H9 (cell line): ENCODE measurements around the gene TMEM244. TPM values are rescaled to one million over a fixed set of nuclear protein-coding genes. Genes with fewer than 3 reads are reported as not detected.

ENCODE experiments used
- DNase-seq: peaks from one replicate; pipeline ENCODE4 v3.0.0-alpha.2; 2017
- H2AFZ ChIP-seq: one replicate; pipeline ENCODE4 v1.6.1; 2013; ENCODE audit warnings: mild to moderate bottlenecking, low read length, control low read depth, moderate library complexity
- H2AK5ac ChIP-seq: 2 replicates; pipeline ENCODE4 v1.6.1; 2013; ENCODE audit warnings: low read length, control low read depth, mixed read lengths; ENCODE audit not compliant: insufficient read length
- H2BK120ac ChIP-seq: one replicate; pipeline ENCODE4 v1.6.1; 2013; ENCODE audit warnings: low read depth, mild to moderate bottlenecking, low read length, control low read depth, inconsistent platforms; ENCODE audit not compliant: poor library complexity, severe bottlenecking
- H2BK12ac ChIP-seq: 2 replicates; pipeline ENCODE4 v1.6.1; 2013; ENCODE audit warnings: low read length, control low read depth, mixed read lengths, low read depth; ENCODE audit not compliant: insufficient read length
- H2BK15ac ChIP-seq: 2 replicates; pipeline ENCODE4 v1.6.1; 2013; ENCODE audit warnings: low read depth, low read length, control low read depth
- H2BK20ac ChIP-seq: one replicate; pipeline ENCODE4 v1.6.1; 2013; ENCODE audit warnings: low read depth, mild to moderate bottlenecking, low read length, control low read depth, inconsistent platforms; ENCODE audit not compliant: poor library complexity, severe bottlenecking
- H2BK5ac ChIP-seq: 2 replicates; pipeline ENCODE4 v1.6.1; 2013; ENCODE audit warnings: low read length, control low read depth, mixed read lengths; ENCODE audit not compliant: insufficient read length
- H3K14ac ChIP-seq: 2 replicates; pipeline ENCODE4 v1.6.1; 2013; ENCODE audit warnings: low read length, control low read depth; ENCODE audit not compliant: insufficient read depth
- H3K18ac ChIP-seq: 2 replicates; pipeline ENCODE4 v1.6.1; 2013; ENCODE audit warnings: low read depth, mild to moderate bottlenecking, mixed read lengths, low read length, control low read depth; ENCODE audit not compliant: insufficient read length
- H3K23ac ChIP-seq: 2 replicates; pipeline ENCODE4 v1.6.1; 2013; ENCODE audit warnings: low read length, control low read depth, mixed read lengths, low read depth; ENCODE audit not compliant: insufficient read length
- H3K23me2 ChIP-seq: 2 replicates; pipeline ENCODE4 v1.6.1; 2013; ENCODE audit warnings: low read depth, mild to moderate bottlenecking, mixed read lengths, low read length, control low read depth; ENCODE audit not compliant: insufficient read length, poor library complexity, severe bottlenecking
- H3K27ac ChIP-seq: 2 replicates; pipeline ENCODE4 v1.5.1; 2013; ENCODE audit warnings: low read length, control low read depth, mixed read lengths, low read depth; ENCODE audit not compliant: insufficient read length
- H3K27me3 ChIP-seq: 2 replicates; pipeline ENCODE4 v1.6.1; 2013; ENCODE audit warnings: low read length, control low read depth, inconsistent platforms; ENCODE audit not compliant: insufficient read depth
- H3K4ac ChIP-seq: 2 replicates; pipeline ENCODE4 v1.6.1; 2013; ENCODE audit warnings: low read depth, mild to moderate bottlenecking, control low read depth, inconsistent platforms, low read length, moderate library complexity
- H3K4me1 ChIP-seq: 2 replicates; pipeline ENCODE4 v1.6.1; 2013; ENCODE audit warnings: low read length, control low read depth, inconsistent platforms; ENCODE audit not compliant: insufficient read depth
- H3K4me2 ChIP-seq: 2 replicates; pipeline ENCODE4 v1.6.1; 2013; ENCODE audit warnings: low read length, control low read depth, mixed read lengths; ENCODE audit not compliant: insufficient read length, insufficient read depth
- H3K56ac ChIP-seq: 2 replicates; pipeline ENCODE4 v1.6.1; 2013; ENCODE audit warnings: low read depth, mild to moderate bottlenecking, mixed read lengths, low read length, control low read depth; ENCODE audit not compliant: insufficient read length
- H3K79me1 ChIP-seq: 2 replicates; pipeline ENCODE4 v1.6.1; 2013; ENCODE audit warnings: low read depth, mild to moderate bottlenecking, moderate library complexity, low read length, control low read depth, inconsistent platforms; ENCODE audit not compliant: insufficient read depth, poor library complexity, severe bottlenecking
- H3K79me2 ChIP-seq: 2 replicates; pipeline ENCODE4 v1.6.1; 2013; ENCODE audit warnings: low read length, control low read depth, inconsistent platforms; ENCODE audit not compliant: insufficient read depth
- H3K9ac ChIP-seq: 2 replicates; pipeline ENCODE4 v1.6.1; 2013; ENCODE audit warnings: low read length, control low read depth, mixed read lengths; ENCODE audit not compliant: insufficient read length; ENCODE audit errors: extremely low read depth
- H3K9me3 ChIP-seq: one replicate; pipeline ENCODE4 v1.6.1; 2013; ENCODE audit warnings: low read depth, low read length, inconsistent platforms; ENCODE audit not compliant: control insufficient read depth
- H3T11ph ChIP-seq: one replicate; pipeline ENCODE4 v1.6.1; 2013; ENCODE audit warnings: mild to moderate bottlenecking, low read length, control low read depth, inconsistent platforms
- H4K20me1 ChIP-seq: one replicate; pipeline ENCODE4 v1.6.1; 2013; ENCODE audit not compliant: control insufficient read depth, insufficient read length, insufficient read depth
- H4K5ac ChIP-seq: 2 replicates; pipeline ENCODE4 v1.6.1; 2013; ENCODE audit warnings: low read depth, mild to moderate bottlenecking, mixed read lengths, low read length, control low read depth; ENCODE audit not compliant: insufficient read length
- H4K8ac ChIP-seq: replicated peaks from 2 replicates; pipeline ENCODE4 v1.6.1; 2013; ENCODE audit warnings: low read length, control low read depth, mixed read lengths, low read depth; ENCODE audit not compliant: insufficient read length
- H4K91ac ChIP-seq: 2 replicates; pipeline ENCODE4 v1.6.1; 2013; ENCODE audit warnings: low read depth, mild to moderate bottlenecking, moderate library complexity, mixed read lengths, low read length, control low read depth; ENCODE audit not compliant: insufficient read length
- H3K27ac Mint-ChIP-seq, 3 experiments: 2 replicates in 2 of 3; 3 replicates in 1 of 3; pipeline ENCODE4 v1.8.0; 2020 to 2021; ENCODE audit warnings: mixed read lengths in 3 of 3, mild to moderate bottlenecking in 1 of 3, moderate library complexity in 1 of 3
- H3K27me3 Mint-ChIP-seq: 2 replicates; pipeline ENCODE4 v1.8.0; 2021; ENCODE audit warnings: low read depth, mild to moderate bottlenecking, moderate library complexity, mixed read lengths
- H3K36me3 Mint-ChIP-seq, 3 experiments: 2 replicates in 2 of 3; 3 replicates in 1 of 3; pipeline ENCODE4 v1.8.0; 2020 to 2021; ENCODE audit warnings: low read depth in 3 of 3, mixed read lengths in 3 of 3; ENCODE audit not compliant: insufficient read depth in 1 of 3
- H3K4me1 Mint-ChIP-seq, 2 experiments: 2 replicates each; pipeline ENCODE4 v1.8.0; 2020; ENCODE audit warnings: mixed read lengths in 2 of 2
- H3K4me3 Mint-ChIP-seq, 2 experiments: 2 replicates in 1 of 2; 3 replicates in 1 of 2; pipeline ENCODE4 v1.8.0; 2020 to 2021; ENCODE audit warnings: mild to moderate bottlenecking in 2 of 2, mixed read lengths in 2 of 2, moderate library complexity in 1 of 2
- H3K9me3 Mint-ChIP-seq, 2 experiments: 2 replicates in 1 of 2; 3 replicates in 1 of 2; pipeline ENCODE4 v1.8.0; 2020; ENCODE audit warnings: mild to moderate bottlenecking in 2 of 2, mixed read lengths in 2 of 2, moderate library complexity in 1 of 2
- total RNA-seq: library from RNA; stranded (reverse); gene quantifications from 2 replicates; pipeline ENCODE4 v1.2.1, GENCODE V29; 2021
- TF ChIP-seq, protein P1 (sequence below): fragments of 200-600 bp; sonication (generic); conservative IDR thresholded peaks from 3 replicates; pipeline ENCODE4 v1.8.0; 2021; ENCODE audit warnings: antibody characterized with exemption, mild to moderate bottlenecking

Gene TMEM244
- total RNA-seq, 1 experiment from 2014 or later: not detected

GRCh38 chr6:129895692-129896091, 34.6 kb upstream of the TMEM244 start:
- Histone ChIP-seq H3K4ac (no peak overlapping the region), H3K79me2 (no peaks in the 10 kb centered on the region), H4K91ac (no peak overlapping the region), H3K9me3 (no peaks in the 10 kb centered on the region), H3T11ph (no peak overlapping the region), H3K9ac (no peak overlapping the region), H2BK5ac (no peak overlapping the region), H2AK5ac (no peak overlapping the region), H3K23ac (no peak overlapping the region), H3K27me3 (no peaks in the 10 kb centered on the region), H3K27ac (no peak overlapping the region), H2BK120ac (no peak overlapping the region), H3K18ac (no peak overlapping the region), H2BK15ac (no peak overlapping the region), H2BK20ac (no peak overlapping the region), H4K5ac (no peak overlapping the region), H2AFZ (no peak overlapping the region), H3K14ac (no peak overlapping the region), H2BK12ac (no peak overlapping the region), H3K56ac (no peak overlapping the region), H3K4me1 (no peaks in the 10 kb centered on the region), H3K23me2 (no peaks in the 10 kb centered on the region), H3K79me1 (no peaks in the 10 kb centered on the region), H4K20me1 (no peaks in the 10 kb centered on the region), H4K8ac (no peak overlapping the region), H3K4me2 (no peak overlapping the region)
- Mint-ChIP-seq H3K4me3 (no peak overlapping the region), H3K36me3 (no peaks in the 10 kb centered on the region), H3K27ac (no peak overlapping the region), H3K4me1 (no peaks in the 10 kb centered on the region), H3K27me3 (no peaks in the 10 kb centered on the region), H3K9me3 (no peaks in the 10 kb centered on the region)
- TF ChIP-seq, protein P1, sequence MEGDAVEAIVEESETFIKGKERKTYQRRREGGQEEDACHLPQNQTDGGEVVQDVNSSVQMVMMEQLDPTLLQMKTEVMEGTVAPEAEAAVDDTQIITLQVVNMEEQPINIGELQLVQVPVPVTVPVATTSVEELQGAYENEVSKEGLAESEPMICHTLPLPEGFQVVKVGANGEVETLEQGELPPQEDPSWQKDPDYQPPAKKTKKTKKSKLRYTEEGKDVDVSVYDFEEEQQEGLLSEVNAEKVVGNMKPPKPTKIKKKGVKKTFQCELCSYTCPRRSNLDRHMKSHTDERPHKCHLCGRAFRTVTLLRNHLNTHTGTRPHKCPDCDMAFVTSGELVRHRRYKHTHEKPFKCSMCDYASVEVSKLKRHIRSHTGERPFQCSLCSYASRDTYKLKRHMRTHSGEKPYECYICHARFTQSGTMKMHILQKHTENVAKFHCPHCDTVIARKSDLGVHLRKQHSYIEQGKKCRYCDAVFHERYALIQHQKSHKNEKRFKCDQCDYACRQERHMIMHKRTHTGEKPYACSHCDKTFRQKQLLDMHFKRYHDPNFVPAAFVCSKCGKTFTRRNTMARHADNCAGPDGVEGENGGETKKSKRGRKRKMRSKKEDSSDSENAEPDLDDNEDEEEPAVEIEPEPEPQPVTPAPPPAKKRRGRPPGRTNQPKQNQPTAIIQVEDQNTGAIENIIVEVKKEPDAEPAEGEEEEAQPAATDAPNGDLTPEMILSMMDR: no peak
- no peak for DNase-seq
